Putamen (tissue), 1 donor: ENCODE measurements around the gene LRCH3.
"Not testable (repeated sequence)": the region's sequence is repeated elsewhere in the genome, so short reads cannot be mapped to it uniquely, and the experiment has no call there.

ENCODE experiments used
- DNase-seq: peaks from one replicate; pipeline ENCODE4 v3.0.0-alpha.2; 2016; ENCODE audit warnings: low spot score

Gene LRCH3

DNA sequence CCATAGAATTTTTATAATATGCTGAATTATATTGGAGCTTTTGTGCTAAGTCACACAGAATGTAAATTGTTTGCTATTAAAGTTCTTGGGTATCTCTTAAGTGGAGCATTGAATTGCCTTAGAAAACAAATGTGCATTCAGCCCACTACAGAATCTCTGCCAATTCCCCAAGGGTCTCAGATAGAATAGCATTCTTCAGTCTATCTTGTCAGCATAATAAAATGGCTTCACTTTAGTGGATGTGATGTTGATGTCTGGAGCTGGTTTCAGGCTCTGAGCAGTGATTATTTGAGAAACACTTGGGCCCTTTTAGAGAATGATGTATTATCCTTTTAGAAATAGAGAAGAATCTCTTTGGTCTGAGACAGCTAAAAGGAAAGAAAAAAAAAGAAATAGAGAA, 45.2 kb downstream of the LRCH3 start:
- no peak for DNase-seq

DNA sequence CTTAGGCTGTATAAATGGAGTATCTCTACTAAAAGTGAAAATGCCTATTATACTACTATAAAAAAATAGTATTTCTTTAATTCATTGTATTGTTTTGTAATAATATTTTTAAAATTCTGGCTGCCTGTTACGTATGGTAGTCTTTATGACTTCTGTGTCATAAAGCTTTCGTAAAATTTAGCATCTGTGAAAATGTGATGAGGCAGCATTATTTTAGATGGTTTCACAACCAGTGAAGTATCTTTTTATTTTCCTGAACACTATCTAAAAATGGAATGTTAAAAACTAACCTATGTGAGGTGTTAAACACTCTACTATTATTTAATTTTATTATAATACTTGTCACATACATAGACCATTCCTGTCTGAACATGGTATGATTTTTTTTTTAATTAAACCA, 46.2 kb downstream of the LRCH3 start:
- DNase-seq: no peak

DNA sequence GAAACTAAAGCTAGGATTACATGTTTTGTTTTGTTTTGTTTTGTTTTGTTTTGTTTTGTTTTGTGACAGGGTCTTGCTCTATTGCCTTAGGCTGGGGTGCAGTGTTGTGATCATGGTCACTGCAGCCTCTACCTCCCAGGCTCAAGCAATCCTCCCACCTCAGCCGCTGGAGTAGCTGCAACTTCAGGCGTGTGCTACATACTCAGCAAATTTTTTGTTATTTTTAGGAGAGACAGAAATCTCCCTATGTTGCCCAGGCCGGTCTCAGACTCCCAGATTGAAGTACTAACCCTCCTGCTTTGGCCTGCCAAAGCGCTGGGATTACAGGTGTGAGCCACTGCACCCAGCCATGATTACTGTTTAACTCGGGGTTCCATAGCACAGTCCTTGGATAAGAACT, 50.7 kb downstream of the LRCH3 start:
- DNase-seq: no peak

DNA sequence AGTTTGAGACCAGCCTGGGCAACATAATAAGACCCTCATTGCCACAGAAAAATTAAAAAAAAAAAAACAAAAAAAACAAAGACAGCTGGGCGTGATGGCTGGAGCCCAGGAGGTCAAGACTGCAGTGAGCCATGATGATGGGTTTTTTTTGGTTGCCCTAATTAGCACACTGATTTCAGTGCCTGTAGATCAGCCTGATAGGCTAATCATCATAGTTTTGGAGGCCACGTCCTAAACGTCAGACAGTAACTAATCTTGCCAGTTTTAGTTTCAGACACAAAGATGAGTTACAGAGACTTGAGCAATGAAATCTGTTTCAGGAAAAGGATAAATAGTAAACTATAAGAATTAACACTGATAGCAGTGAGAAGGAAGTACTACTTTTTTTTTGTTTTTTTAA, 55.4 kb downstream of the LRCH3 start:
- DNase-seq: no peak

DNA sequence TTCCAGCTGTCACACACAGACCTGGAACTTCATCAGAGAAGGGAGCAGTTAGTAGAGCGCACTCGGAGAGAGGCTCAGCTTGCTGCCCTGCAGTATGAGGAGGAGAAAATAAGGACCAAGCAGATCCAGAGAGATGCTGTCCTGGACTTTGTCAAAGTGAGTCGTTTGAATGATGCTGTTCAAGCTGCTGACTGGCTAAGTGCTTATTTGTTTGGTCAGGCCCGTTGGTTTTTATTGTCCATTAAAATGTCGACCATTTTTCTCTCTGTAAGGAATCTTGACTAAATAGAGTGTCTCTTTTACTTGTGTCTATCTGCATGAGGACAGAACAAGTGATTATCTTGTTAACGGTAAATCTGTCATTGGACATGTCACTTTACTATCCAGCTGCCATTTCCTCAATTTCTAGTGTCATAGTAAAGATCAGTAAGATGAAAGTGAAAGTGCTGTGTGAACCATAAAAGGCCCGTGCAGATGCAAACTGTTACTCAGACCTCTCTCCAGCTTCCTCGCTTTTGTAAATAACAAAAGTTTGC, 56.9 kb downstream of the LRCH3 start:
- peak; percentile 15 for DNase-seq

DNA sequence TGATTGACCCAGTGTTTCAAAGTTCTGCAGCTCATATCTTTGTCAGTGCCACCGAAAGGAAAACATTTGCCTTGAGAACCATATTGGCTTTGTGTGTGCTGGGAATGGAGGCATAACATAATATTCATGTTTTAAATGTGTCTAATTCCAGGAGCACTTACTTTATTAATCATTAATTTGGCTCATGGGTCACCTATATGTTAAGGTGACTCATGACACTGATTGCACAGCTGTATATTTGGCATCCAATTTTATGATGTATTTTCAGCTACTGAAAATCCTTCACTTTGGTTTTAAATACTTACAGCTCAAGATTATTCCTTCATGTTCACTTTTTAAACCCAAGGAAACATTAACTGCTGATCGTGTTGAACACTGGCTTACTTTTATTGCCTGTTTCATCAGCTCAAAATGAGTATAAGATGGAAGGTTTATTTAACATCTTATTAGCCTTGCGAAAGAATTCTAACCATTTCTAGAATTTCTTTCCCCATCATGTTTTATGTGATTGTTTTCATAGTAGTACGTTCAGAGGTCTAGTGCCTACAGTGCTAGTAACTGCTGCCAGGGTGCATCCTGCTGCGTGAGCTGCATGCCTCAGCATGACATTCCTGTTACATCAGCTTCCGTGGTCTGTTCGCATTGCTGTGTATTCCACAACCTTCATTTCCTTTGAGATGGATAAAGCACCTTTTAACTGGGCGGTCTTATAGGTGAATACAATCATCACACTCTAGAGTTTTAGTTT, 63.7 kb downstream of the LRCH3 start:
- DNase-seq: no peak

DNA sequence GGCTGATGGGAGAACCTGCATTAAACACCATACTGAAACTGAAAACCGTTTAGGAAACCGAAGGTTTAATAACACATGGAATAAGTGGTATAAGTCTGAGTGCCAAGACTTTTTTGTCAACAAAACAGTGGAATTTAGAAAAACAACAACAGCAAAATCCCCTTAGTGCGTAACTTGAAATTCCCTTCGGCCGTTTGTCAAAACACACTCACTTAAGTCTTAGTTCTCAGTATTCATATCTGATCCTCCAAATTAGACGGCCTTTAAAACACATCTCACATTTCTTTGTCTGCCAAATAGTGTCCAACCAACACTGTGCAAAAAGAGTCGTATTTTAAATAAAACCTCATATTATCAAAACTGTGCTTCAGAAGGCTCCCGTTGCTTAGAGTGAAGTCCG, 64.5 kb downstream of the LRCH3 start:
- no peak for DNase-seq

DNA sequence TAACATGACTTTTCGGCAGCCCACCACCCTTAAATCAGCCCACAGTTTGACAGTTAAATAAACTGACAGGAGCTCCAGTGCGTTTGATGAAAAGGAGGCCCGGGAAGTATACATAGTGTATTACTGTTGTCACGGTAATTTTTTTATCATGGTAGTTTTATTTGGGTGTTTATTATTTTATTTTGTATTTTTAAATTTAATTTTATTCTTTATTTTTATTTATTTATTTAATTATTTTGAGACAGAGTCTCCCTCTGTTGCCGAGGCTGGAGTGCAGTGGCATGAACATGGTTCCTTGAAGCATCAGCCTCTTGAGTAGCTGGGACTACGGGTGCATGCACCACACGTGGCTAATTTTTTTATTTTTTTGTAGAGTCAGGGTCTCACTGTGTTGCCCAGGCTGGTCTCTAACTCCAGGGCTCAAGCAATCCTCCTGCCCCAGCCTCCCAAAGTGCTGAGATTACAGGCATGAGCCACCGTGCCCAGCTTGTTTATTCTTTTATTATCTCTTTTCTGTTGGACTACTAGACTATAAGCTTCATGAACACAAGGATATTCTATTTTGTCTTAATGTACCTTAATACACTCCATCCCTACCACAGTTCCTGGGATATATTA, 65.3 kb downstream of the LRCH3 start:
- DNase-seq: no peak

DNA sequence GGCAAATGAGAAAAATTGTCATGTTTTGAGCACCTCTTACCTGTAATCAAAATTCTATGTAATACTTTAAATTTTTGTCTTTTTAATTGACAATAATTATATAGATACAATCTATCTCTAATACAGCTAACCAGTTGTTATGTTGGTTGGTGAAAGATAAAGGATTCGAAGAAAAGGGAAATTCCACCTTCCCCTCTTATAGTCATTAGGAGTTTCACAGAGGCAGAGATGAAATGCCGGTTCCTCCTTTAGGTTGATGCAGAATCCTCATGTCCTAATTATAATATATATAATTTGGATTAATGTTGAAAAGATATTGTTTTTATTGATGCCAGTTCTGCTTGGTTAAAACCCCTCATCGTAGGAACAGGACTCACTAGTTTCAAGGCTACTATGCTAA, 67.1 kb downstream of the LRCH3 start:
- no peak for DNase-seq

DNA sequence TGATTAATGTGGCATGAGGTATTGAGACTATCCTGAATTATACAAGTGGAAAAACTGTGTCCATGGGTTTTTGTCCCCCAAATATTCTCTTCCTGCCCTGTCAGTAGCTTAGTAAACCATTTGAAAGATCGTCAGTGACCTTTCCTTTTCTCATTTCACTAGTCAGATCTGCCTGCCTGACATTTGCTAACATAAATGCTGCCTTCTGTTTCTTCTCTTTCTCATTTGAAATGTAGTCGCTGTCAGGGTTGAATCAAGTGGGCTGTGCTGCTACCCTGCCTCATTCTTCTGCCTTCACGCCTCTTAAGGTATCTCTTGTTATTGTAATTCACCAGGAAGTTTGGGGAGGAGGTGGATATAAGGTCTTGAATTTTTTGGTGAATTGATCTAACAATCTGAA, 67.5 kb downstream of the LRCH3 start:
- no peak for DNase-seq

DNA sequence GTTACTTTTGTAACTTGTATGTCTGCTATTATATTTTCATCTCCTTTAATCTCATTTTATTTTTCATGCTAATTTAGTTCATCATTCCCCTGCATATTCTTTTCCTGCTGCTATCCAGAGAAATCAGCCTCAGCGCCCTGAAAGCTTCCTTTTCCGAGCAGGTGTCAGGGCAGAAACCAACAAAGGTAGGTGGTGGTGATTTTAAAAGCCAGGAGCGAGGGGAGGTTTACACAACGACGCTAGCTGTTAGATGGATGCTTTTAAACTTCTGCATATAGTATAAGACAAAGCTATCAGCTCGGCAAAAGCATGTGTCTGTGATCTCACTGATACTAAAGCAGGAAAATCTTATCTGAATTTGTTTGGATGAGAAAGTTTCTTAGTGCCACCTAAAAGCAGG, 75.0 kb downstream of the LRCH3 start:
- no peak for DNase-seq

DNA sequence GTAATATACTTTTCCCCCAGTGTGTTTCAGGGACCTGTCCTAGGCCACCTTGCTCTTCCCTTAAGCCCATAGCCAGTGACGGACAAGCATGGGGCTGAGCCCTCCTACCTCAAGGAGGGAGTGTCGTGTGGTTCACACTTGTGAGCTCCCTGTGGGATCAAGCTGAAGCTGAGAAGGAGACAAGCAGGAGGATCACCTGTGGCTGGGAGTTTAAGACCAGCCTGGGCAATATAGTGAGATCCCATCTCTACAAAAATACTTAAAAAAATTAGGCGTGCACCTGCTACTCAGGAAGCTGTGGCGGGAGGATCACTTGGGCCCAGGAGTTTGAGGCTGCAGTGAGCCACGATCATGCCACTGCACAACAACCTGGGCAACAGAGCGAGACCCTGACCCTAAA, 82.3 kb downstream of the LRCH3 start:
- no peak for DNase-seq

DNA sequence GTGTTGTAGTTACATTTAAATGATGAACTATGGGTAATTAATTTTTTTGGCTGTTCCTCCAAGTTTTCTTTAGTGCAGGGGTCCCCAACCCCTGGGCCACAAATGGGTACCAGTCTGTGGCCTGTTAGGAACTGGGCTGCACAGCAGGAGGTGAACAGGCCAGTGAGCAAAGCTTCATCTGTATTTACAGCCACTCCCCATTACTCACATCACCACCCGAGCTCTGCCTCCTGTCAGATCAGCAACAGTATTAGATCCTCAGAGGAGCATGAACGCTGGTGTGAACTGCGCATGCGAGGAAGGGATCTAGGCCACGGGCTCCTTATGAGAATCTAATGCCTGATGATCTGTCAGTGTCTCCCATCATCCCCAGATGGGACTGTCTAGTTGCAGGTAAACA, 83.0 kb downstream of the LRCH3 start:
- no peak for DNase-seq

DNA sequence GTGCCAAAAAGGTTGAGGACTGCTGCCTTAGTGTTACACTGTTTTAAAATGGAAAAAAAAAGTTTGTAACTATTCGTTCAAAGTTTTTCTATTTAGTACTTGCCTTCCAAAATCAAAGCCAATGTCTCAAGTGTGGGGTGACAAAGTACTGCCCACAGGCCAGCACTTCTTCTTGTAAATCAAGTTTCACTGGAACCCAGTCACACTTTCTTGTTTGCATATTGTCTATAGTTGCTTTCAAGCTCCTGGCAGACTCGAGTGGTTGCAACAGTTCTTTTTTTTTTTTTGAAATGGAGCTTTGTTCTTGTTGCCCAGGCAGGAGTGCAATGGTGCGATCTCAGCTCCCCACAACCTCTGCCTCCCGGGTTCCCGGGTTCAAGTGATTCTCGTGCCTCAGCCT, 83.6 kb downstream of the LRCH3 start:
- no peak for DNase-seq

DNA sequence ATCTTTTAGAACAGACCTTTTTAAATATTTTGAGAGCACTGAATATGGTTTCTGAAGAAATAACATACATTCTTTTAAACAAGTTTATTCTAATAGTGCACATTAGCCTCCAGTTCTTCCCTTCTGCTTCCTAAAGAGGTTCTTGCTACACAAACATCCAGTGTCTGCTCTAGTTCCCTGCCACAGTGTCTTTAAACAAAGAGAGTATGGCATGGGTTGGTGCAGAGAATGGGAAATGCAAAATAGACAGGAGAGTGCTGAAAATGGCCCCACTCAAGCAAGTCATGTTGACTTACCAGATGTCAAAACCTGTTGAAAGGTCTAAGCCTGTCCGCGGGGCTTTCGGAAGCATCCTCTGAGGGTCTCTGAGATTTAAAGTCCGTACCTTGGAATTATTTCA, 86.8 kb downstream of the LRCH3 start:
- no peak for DNase-seq

DNA sequence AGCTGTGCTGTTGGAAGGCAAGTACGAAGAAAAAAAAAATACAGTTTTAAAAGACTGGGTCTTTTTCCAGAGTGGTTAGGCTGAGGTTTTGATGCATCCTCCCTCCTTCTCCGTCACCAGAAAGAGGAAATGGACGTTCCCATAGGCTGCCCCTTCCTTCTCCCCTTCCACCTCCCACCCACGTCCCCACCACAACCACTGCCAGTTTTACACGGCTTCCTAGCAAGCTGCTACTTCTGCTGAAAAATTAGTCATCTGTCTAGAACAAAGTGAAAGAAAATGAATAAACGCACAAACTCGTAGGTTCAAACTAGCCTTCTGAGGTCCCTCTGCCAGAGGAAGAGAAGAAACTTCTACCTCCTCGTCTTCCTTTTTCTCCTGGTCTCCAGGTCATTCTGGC, 87.4 kb downstream of the LRCH3 start:
- DNase-seq: no peak

DNA sequence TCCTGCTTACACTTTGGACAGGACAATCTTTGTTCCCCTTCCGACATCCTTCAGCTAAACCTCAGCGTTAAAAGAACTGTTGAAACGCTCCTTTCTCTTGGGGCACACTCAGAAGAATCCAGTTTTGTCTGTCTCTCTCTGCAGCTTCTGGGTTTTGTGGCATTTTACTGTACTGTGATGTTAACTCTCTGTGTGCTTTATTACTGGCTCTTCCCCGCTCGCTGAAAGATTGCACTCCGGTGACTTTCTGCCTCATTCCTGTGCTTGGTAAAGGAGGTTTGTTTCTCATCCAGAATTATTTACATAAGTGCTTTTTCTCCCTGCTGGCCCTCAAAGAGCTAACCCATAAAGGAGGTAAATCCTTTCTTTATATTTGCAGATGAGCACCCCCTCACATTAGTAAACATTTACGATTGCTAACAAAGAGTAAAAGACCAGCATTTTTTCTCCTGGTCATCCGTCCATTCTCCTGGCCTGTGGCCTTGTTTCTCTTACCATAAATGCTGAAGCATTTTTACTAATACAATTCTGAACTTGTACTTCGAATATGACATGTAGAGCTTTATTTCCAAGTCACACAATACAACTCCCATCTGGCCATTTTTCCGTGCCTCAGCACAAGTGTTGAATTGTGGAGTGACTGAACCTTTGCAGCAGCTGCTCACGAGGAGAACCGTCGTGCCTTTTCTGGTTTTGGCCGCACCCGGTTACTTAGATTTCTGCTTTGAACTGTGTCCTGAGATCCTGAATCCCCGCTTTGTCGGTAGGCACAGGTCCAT, 89.6 kb downstream of the LRCH3 start:
- DNase-seq: no peak

DNA sequence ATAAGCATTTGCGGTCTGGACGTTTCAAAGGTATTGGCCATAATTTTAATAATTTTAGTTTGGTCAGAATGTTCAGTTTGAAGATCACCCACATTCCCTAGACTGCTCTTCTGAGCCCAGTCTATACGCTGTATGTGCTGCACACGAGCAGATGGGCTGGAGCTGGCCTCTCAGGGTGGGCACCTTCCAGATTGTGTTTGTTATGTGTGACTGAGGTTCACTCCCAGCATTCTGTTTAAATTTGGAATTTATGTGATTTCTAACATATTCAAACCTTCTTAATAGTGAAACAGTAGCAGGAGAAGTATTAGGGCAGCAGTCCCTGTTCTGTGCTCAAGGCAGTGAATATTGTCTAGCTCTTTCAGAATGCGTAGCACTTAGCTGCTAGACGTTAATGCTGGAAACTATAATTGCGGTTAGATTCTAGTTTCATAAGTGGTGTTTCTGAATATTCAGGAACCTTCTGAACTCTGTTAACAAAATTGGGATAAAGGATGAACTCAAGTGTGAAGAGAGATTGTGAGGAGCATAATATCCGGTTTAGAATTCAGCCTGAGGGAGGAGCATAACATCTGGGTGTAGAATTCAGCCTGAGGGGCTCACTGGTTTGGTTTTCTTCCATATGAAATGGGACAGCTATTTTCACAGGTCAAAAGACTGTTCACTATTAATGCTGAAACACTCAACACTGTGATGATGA, 90.4 kb downstream of the LRCH3 start:
- no peak for DNase-seq

DNA sequence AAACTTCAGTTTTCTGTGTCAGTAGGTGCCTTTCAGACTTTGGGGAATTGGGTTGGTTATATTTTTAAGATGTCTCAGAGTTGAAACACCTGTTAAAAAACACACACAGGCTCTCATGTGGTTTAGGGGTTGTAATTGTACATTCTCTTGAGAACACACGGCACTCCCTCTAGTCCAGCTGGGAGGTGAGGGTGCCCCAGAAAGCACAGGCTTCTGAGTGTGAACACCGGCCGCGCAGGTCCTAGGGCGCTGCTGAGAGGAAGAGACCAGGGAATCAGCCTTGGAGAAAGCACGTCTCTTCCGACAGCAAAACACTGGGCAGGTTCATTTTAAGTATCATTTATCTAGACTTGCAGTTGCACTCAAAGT, 90.9 kb downstream of the LRCH3 start:
- no peak for DNase-seq

DNA sequence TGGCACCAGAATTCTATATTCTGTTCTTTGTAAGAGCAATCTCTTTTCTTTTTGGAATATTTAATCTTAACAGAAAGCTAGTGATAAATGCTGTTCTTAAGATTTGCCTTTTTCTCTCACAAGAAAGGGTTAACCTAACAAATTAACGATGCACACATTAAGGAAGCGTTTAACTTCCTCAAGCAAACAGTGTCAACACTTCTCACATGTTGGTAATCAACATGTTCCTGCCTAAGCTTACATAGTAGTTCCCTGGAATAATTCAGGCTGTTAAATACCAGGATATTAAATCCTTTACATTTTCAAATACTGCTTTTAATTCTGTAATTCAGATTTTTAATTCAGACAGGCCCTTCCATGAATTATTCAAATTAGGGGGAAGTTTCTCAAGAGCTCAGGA, 91.5 kb downstream of the LRCH3 start:
- DNase-seq: no peak

DNA sequence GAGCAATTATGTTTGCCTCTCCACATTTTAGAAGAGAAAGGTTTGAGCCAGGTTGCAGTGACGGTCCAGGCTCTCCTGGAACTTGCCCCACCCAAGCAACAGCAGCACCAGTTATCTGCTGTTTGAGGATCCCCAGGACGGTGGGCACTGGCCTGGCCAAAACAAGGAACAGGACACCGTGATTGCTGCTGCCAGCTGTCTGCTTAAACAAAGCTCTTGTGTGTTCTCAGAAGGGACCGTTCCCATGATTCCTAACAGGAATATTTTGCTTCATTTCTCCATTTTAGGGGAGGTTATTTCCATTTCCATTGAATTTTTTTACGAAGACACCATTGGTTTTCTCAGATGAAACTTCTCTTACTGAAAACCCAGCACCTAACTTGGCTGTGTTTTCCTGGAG, 92.5 kb downstream of the LRCH3 start:
- DNase-seq: no peak

DNA sequence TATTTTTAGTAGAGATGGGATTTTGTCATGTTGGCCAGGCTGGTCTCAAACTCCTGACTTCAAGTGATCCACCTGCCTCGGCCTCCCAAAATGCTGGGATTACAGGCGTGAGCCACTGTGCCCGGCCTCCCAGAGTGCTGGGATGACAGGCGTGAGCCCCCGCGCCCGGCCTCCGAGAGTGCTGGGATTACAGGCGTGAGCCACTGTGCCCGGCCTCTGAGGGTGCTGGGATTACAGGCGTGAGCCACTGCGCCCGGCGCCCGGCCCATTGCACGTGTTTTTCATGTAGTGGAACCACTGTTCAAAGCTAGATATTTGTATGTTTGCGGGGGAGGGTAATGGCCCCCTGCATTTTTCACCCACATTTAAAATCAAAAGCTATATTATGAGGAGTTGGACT, 93.3 kb downstream of the LRCH3 start:
- not testable (repeated sequence) for DNase-seq

DNA sequence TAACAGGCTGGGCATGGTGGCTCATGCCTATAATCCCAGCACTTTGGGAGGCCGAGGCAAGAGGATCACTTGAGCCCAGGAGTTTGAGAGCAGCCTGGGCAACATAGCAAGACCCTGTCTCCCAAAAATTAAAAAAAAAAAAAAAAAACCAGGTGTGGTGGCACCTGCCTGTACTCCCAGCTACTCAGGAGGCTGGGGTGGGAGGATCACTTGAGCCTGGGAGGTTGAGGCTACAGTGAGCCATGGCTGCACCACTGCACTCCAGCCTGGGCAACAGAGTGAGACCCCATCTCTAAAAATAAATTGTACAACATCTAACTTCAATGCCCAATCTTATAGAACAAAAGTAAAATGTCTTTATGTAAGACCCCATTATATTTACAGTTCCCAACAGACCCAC, 95.0 kb downstream of the LRCH3 start:
- not testable (repeated sequence) for DNase-seq
